SK-N-SH (cell line): ENCODE data around the gene CHTF18. TPM values are rescaled to one million over a fixed set of nuclear protein-coding genes. Genes with fewer than 3 reads are reported as not detected.

Source experiments
- CTCF ChIA-PET: fragments of 300-600, 350-600 bp; formaldehyde crosslinking; extraction: SDS; loops from one replicate; lab custom pipeline; 2021; lab: Yijun Ruan, JAX
- POLR2A ChIA-PET: fragments of 350-600 bp; sonication (Branson Sonifier 250); formaldehyde crosslinking; extraction: SDS; loops from one replicate; lab custom pipeline; 2020; ENCODE audit warnings: antibody characterized with exemption, inconsistent platforms; lab: Yijun Ruan, JAX
- DNase-seq: peaks from one replicate; pipeline ENCODE4 v3.0.0; 2012
- H2AFZ ChIP-seq: fragments of 200-600 bp; sonication (generic); 2 replicates; pipeline ENCODE4 v1.8.1; 2016; ENCODE audit warnings: antibody characterized with exemption, mild to moderate bottlenecking, low read depth
- H3F3A ChIP-seq: fragments of 200-600 bp; sonication (generic); replicated peaks from 2 replicates; pipeline ENCODE3; 2016; ENCODE audit warnings: antibody characterized with exemption, mild to moderate bottlenecking; ENCODE audit not compliant: insufficient read depth
- H3K27ac ChIP-seq, 2 experiments: fragments of 200-500 bp in 1 of 2; fragments of 200-600 bp in 1 of 2; sonication (Bioruptor generic) in 1 of 2; sonication (generic), shearing (Covaris generic) in 1 of 2; 2 replicates each; pipeline versions ENCODE4 v1.5.1 to v1.6.1; 2014 to 2016; ENCODE audit warnings: low read depth in 2 of 2, inconsistent platforms in 1 of 2, low read length in 1 of 2, mild to moderate bottlenecking in 1 of 2, mixed read lengths in 1 of 2
- H3K27me3 ChIP-seq: fragments of 200-600 bp; sonication (generic), shearing (Covaris generic); 2 replicates; pipeline ENCODE4 v1.6.1; 2016; ENCODE audit warnings: mixed run types; ENCODE audit not compliant: insufficient read depth
- H3K36me3 ChIP-seq, 2 experiments: fragments of 200-500 bp in 1 of 2; fragments of 200-600 bp in 1 of 2; sonication (Bioruptor generic) in 1 of 2; sonication (generic) in 1 of 2; replicated peaks in 1 of 2; 2 replicates each; pipeline versions ENCODE3 to v1.5.1; 2014 to 2016; ENCODE audit warnings: low read length in 1 of 2, mild to moderate bottlenecking in 1 of 2; ENCODE audit not compliant: insufficient read depth in 2 of 2, control insufficient read depth in 1 of 2
- H3K4me1 ChIP-seq, 2 experiments: fragments of 200-500 bp in 1 of 2; fragments of 200-600 bp in 1 of 2; sonication (Bioruptor generic) in 1 of 2; sonication (generic), shearing (Covaris generic) in 1 of 2; 2 replicates each; pipeline versions ENCODE4 v1.5.1 to v1.6.1; 2014 to 2016; ENCODE audit warnings: low read depth in 1 of 2, low read length in 1 of 2, mixed run types in 1 of 2; ENCODE audit not compliant: insufficient read depth in 2 of 2, control insufficient read depth in 1 of 2
- H3K4me2 ChIP-seq: fragments of 200-600 bp; sonication (generic), shearing (Covaris generic); 2 replicates; pipeline ENCODE4 v1.6.1; 2017; ENCODE audit warnings: mixed run types
- H3K4me3 ChIP-seq, 2 experiments: fragments of 200-500 bp in 1 of 2; fragments of 200-600 bp in 1 of 2; sonication (Bioruptor generic) in 1 of 2; sonication (generic), shearing (Covaris generic) in 1 of 2; 2 replicates each; pipeline versions ENCODE4 v1.5.1 to v1.8.1; 2014 to 2016; ENCODE audit warnings: low read depth in 2 of 2, inconsistent platforms in 1 of 2, low read length in 1 of 2, mild to moderate bottlenecking in 1 of 2, mixed read lengths in 1 of 2, moderate library complexity in 1 of 2
- H3K79me2 ChIP-seq: fragments of 200-600 bp; sonication (generic); 2 replicates; pipeline ENCODE4 v1.8.1; 2017; ENCODE audit warnings: mild to moderate bottlenecking; ENCODE audit not compliant: insufficient read depth
- H3K9ac ChIP-seq: fragments of 200-600 bp; sonication (generic); 2 replicates; pipeline ENCODE4 v1.6.1; 2017; ENCODE audit warnings: mixed run types
- H3K9me2 ChIP-seq: fragments of 200-600 bp; sonication (generic); 2 replicates; pipeline ENCODE4 v1.6.1; 2017; ENCODE audit warnings: mixed run types
- H3K9me3 ChIP-seq: fragments of 200-600 bp; sonication (generic); 2 replicates; pipeline ENCODE4 v1.6.1; 2017; ENCODE audit warnings: mixed run types, mild to moderate bottlenecking, moderate library complexity
- H4K20me1 ChIP-seq: fragments of 200-600 bp; sonication (generic); 2 replicates; pipeline ENCODE4 v1.6.1; 2017; ENCODE audit warnings: mild to moderate bottlenecking, mixed run types; ENCODE audit not compliant: insufficient read depth
- CHD2 ChIP-seq: fragments of 150-350 bp; IDR thresholded peaks from 2 replicates; pipeline ENCODE4 v1.6.1; 2018; ENCODE audit warnings: low read length; ENCODE audit not compliant: partially characterized antibody
- EZH2phosphoT487 ChIP-seq: fragments of 200-600 bp; sonication (generic); IDR thresholded peaks from 2 replicates; pipeline ENCODE4 v1.6.1; 2017; ENCODE audit warnings: low read depth, mixed run types, mild to moderate bottlenecking, antibody characterized with exemption, moderate library complexity, borderline replicate concordance
- GABPA ChIP-seq: IDR thresholded peaks from 2 replicates; pipeline ENCODE4 v1.4.0; 2012; ENCODE audit warnings: low read depth, mild to moderate bottlenecking
- NFIC ChIP-seq: IDR thresholded peaks from 2 replicates; pipeline ENCODE4 v1.4.0; 2012; ENCODE audit warnings: borderline replicate concordance
- NRF1 ChIP-seq: IDR thresholded peaks from 2 replicates; pipeline ENCODE4 v1.6.1; 2012; ENCODE audit warnings: low read depth, mild to moderate bottlenecking, low read length
- PBX3 ChIP-seq: IDR thresholded peaks from 2 replicates; pipeline ENCODE4; 2012
- RAD21 ChIP-seq: IDR thresholded peaks from 2 replicates; pipeline ENCODE4 v1.6.1; 2012; ENCODE audit warnings: mild to moderate bottlenecking, low read length
- REST ChIP-seq: IDR thresholded peaks from 2 replicates; pipeline ENCODE4 v1.6.1; 2012; ENCODE audit warnings: mild to moderate bottlenecking, low read depth, low read length, moderate library complexity
- RFX5 ChIP-seq: IDR thresholded peaks from 2 replicates; pipeline ENCODE4 v1.6.1; 2012; ENCODE audit warnings: mild to moderate bottlenecking, improper control_type of control experiment, low read length
- SIN3A ChIP-seq: IDR thresholded peaks from 2 replicates; pipeline ENCODE4 v1.6.1; 2012; ENCODE audit warnings: low read depth, mild to moderate bottlenecking, low read length, moderate library complexity, borderline replicate concordance
- TAF1 ChIP-seq: IDR thresholded peaks from 2 replicates; pipeline ENCODE4 v1.6.1; 2012; ENCODE audit warnings: low read depth, mild to moderate bottlenecking, low read length, moderate library complexity, borderline replicate concordance
- TCF12 ChIP-seq: IDR thresholded peaks from 2 replicates; pipeline ENCODE4 v1.4.0; 2012
- USF2 ChIP-seq: fragments of 150-350 bp; IDR thresholded peaks from 2 replicates; pipeline ENCODE4 v1.6.1; 2017; ENCODE audit warnings: antibody characterized with exemption, low read length, low read depth, borderline replicate concordance
- YY1 ChIP-seq: IDR thresholded peaks from 2 replicates; pipeline ENCODE4 v1.4.0; 2012; ENCODE audit warnings: low read depth, mild to moderate bottlenecking
- WGBS: methylation state at CpG from one replicate; pipeline ENCODE4 v1.1.6; 2017; ENCODE audit warnings: low lambda C conversion rate; 5-methylcytosine and 5-hydroxymethylcytosine counted together
- polyA plus RNA-seq, 3 experiments: library from polyadenylated mRNA; depleted of rRNA; stranded (reverse); fragments of >200 nt; gene quantifications; 2 replicates each; pipeline ENCODE4 v1.2.3, GENCODE V29; 2012

Gene CHTF18
- polyA plus RNA-seq, 1 of the 3 experiments (the other 2 are of a cell fraction) = 17.7 TPM

- H2AFZ ChIP-seq = no peak overlapping the region
- no peak overlapping the region for H3K27ac ChIP-seq
- no peaks in the 10 kb centered on the region for H3K9me2 ChIP-seq
- no peak overlapping the region for H3K9ac ChIP-seq
- H3K79me2 ChIP-seq = no peaks in the 10 kb centered on the region
- no peak overlapping the region for H3K4me3 ChIP-seq
- H3K4me1 ChIP-seq = peaks cover 0 to 5% of the 10 kb centered on the region in 2 experiments; a peak in 2 of 4 replicates
- H3K36me3 ChIP-seq = no peaks in the 10 kb centered on the region
- no peaks in the 10 kb centered on the region for H4K20me1 ChIP-seq
- CTCF ChIA-PET = interaction anchor here (10.1 kb wide), 1 partner anchor 236 kb away, joined by 61 read pairs; no protein-coding TSS in a partner anchor
- H3K9me3 ChIP-seq = no peaks in the 10 kb centered on the region
- H3F3A ChIP-seq = no peaks in the 10 kb centered on the region
- WGBS = 71% methylated on average over 12 of the region's 12 CpGs
- peaks cover 56% of the 10 kb centered on the region for H3K27me3 ChIP-seq
- no peak for DNase-seq
- no peak overlapping the region for H3K4me2 ChIP-seq
- POLR2A ChIA-PET = no interaction called here
- TF ChIP-seq RFX5 (no peak), SIN3A (no peak), TAF1 (no peak), REST (no peak), YY1 (no peak), TCF12 (no peak), RAD21 (no peak), EZH2phosphoT487 (no peak)
These were observed 32.3 kb downstream of the CHTF18 start for GRCh38 chr16:820748-821147.

- Histone ChIP-seq H3K36me3 (no peaks in the 10 kb centered on the region), H3K27me3 (peaks cover 62% of the 10 kb centered on the region), H3K4me2 (no peak overlapping the region), H3K27ac (no peak overlapping the region), H4K20me1 (no peaks in the 10 kb centered on the region), H3K79me2 (no peaks in the 10 kb centered on the region), H3K4me1 (peaks cover 0 to 5% of the 10 kb centered on the region in 2 experiments; a peak in 2 of 4 replicates), H2AFZ (no peak overlapping the region), H3K4me3 (no peak overlapping the region), H3K9ac (no peak overlapping the region), H3K9me3 (no peaks in the 10 kb centered on the region), H3K9me2 (no peaks in the 10 kb centered on the region), H3F3A (no peaks in the 10 kb centered on the region)
- no peak for DNase-seq
- ChIA-PET CTCF (interaction anchor here (0.8 to 1.2 kb wide), 3 partner anchors 231 to 282 kb away, joined by 3 read pairs; no protein-coding TSS in a partner anchor), POLR2A (no interaction called here)
- WGBS = 61% methylated on average over 12 of the region's 13 CpGs
- TF ChIP-seq USF2 = no peak
- no peak for TF ChIP-seq NRF1
- no peak for TF ChIP-seq NFIC
- no peak for TF ChIP-seq CHD2
- no peak for TF ChIP-seq YY1
- TF ChIP-seq EZH2phosphoT487 = no peak
- no peak for TF ChIP-seq REST
- TF ChIP-seq TAF1 = no peak
- TF ChIP-seq PBX3 = no peak
- TF ChIP-seq GABPA = no peak
These were observed 33.3 kb downstream of the CHTF18 start for GRCh38 chr16:821751-822150.
